Neural cell (in vitro differentiated cells): ENCODE measurements around the gene FOCAD. TPM values are rescaled to one million over a fixed set of nuclear protein-coding genes. Genes with fewer than 3 reads are reported as not detected.

Source experiments
- H2AFZ ChIP-seq: fragments of 200-600, 300-800 bp; sonication (generic), shearing (Covaris generic); 2 replicates; pipeline ENCODE4 v1.6.0; 2014; ENCODE audit warnings: low read depth, mild to moderate bottlenecking, antibody characterized with exemption, low read length, moderate library complexity
- H3F3A ChIP-seq: fragments of 200-600 bp; shearing (Covaris generic); 2 replicates; pipeline ENCODE4 v1.6.1; 2016; ENCODE audit warnings: mild to moderate bottlenecking, moderate library complexity, mixed read lengths, antibody characterized with exemption, low read length; ENCODE audit not compliant: insufficient read depth, poor library complexity, severe bottlenecking
- H3K27ac ChIP-seq: fragments of 200-600, 300-800 bp; sonication (generic), shearing (Covaris generic); 2 replicates; pipeline ENCODE4 v1.5.1; 2014; ENCODE audit warnings: mild to moderate bottlenecking, low read length, moderate library complexity
- H3K27me3 ChIP-seq: fragments of 300-800, 200-600 bp; sonication (generic), shearing (Covaris generic); 2 replicates; pipeline ENCODE4 v1.6.0; 2014; ENCODE audit warnings: mild to moderate bottlenecking, low read depth, low read length, moderate library complexity; ENCODE audit not compliant: insufficient read depth
- H3K36me3 ChIP-seq: fragments of 300-800, 200-600 bp; sonication (generic), shearing (Covaris generic); 2 replicates; pipeline ENCODE4 v1.5.1; 2014; ENCODE audit warnings: mild to moderate bottlenecking, antibody characterized with exemption, low read length, moderate library complexity; ENCODE audit not compliant: insufficient read depth
- H3K4me2 ChIP-seq: fragments of 300-800, 200-600 bp; sonication (generic), shearing (Covaris generic); 2 replicates; pipeline ENCODE4 v1.6.0; 2014; ENCODE audit warnings: mild to moderate bottlenecking, low read length
- H3K4me3 ChIP-seq: fragments of 300-800, 200-600 bp; sonication (generic), shearing (Covaris generic); 2 replicates; pipeline ENCODE4 v1.5.1; 2014; ENCODE audit warnings: mild to moderate bottlenecking, low read length, moderate library complexity
- H3K79me2 ChIP-seq: fragments of 200-600 bp; shearing (Covaris generic); replicated peaks from 2 replicates; pipeline ENCODE4 v1.6.0; 2014; ENCODE audit warnings: mild to moderate bottlenecking, low read length, moderate library complexity; ENCODE audit not compliant: insufficient read depth
- H3K9ac ChIP-seq: fragments of 300-800, 200-600 bp; sonication (generic), shearing (Covaris generic); 2 replicates; pipeline ENCODE4 v1.6.1; 2016; ENCODE audit warnings: mild to moderate bottlenecking, low read length, mixed read lengths
- H3K9me2 ChIP-seq: fragments of 200-600 bp; shearing (Covaris generic); 2 replicates; pipeline ENCODE4 v1.6.1; 2016; ENCODE audit warnings: mild to moderate bottlenecking, low read length, mixed read lengths; ENCODE audit not compliant: insufficient read depth
- H3K9me3 ChIP-seq: fragments of 200-600, 300-800 bp; sonication (generic), shearing (Covaris generic); 2 replicates; pipeline ENCODE4 v1.6.1; 2016; ENCODE audit warnings: mild to moderate bottlenecking, mixed run types, low read length, moderate library complexity, mixed read lengths
- H4K20me1 ChIP-seq: fragments of 200-600 bp; shearing (Covaris generic); 2 replicates; pipeline ENCODE4 v1.6.1; 2016; ENCODE audit warnings: mild to moderate bottlenecking, mixed run types; ENCODE audit not compliant: insufficient read depth
- EP300 ChIP-seq: fragments of 450-650 bp; conservative IDR thresholded peaks from 2 replicates; pipeline ENCODE4 v1.6.1; 2014; ENCODE audit warnings: antibody characterized with exemption, mild to moderate bottlenecking, moderate library complexity; ENCODE audit not compliant: poor library complexity, severe bottlenecking
- EZH2 ChIP-seq: fragments of 200-600, 300-800 bp; shearing (Covaris generic), sonication (generic); IDR thresholded peaks from 2 replicates; pipeline ENCODE4 v1.6.1; 2014; ENCODE audit warnings: antibody characterized with exemption, low read length, borderline replicate concordance, mild to moderate bottlenecking; ENCODE audit not compliant: insufficient read depth, poor library complexity, severe bottlenecking
- MXI1 ChIP-seq: fragments of 450-650 bp; conservative IDR thresholded peaks from 2 replicates; pipeline ENCODE4 v1.6.1; 2014; ENCODE audit warnings: antibody characterized with exemption, mild to moderate bottlenecking; ENCODE audit not compliant: poor library complexity, severe bottlenecking
- POLR2AphosphoS5 ChIP-seq: IDR thresholded peaks from 2 replicates; pipeline ENCODE4 v1.6.1; 2012
- RAD21 ChIP-seq: fragments of 450-650 bp; conservative IDR thresholded peaks from 2 replicates; pipeline ENCODE4 v1.6.1; 2014; ENCODE audit warnings: antibody characterized with exemption, mild to moderate bottlenecking, moderate library complexity
- SMC3 ChIP-seq: fragments of 450-650 bp; conservative IDR thresholded peaks from 2 replicates; pipeline ENCODE4 v1.6.1; 2014; ENCODE audit warnings: antibody characterized with exemption, mild to moderate bottlenecking, moderate library complexity; ENCODE audit not compliant: poor library complexity
- TAF1 ChIP-seq: IDR thresholded peaks from 2 replicates; pipeline ENCODE4 v1.6.1; 2012; ENCODE audit warnings: low read depth
- polyA plus RNA-seq: library from polyadenylated mRNA; depleted of rRNA; stranded (reverse); fragments of >200 nt; gene quantifications from 2 replicates; pipeline ENCODE4 v1.2.3, GENCODE V29; 2014
- TF ChIP-seq, protein P1 (sequence below): fragments of 450-650 bp; IDR thresholded peaks from 2 replicates; pipeline ENCODE4 v1.5.1; 2014; ENCODE audit warnings: antibody characterized with exemption, mild to moderate bottlenecking, moderate library complexity; ENCODE audit not compliant: poor library complexity, severe bottlenecking
- TF ChIP-seq, protein P2 (sequence below): IDR thresholded peaks from 2 replicates; pipeline ENCODE4 v1.6.1; 2012; ENCODE audit warnings: borderline replicate concordance

The FOCAD gene
- polyA plus RNA-seq, 1 donor from 2014 or later = 23.5 TPM

DNA sequence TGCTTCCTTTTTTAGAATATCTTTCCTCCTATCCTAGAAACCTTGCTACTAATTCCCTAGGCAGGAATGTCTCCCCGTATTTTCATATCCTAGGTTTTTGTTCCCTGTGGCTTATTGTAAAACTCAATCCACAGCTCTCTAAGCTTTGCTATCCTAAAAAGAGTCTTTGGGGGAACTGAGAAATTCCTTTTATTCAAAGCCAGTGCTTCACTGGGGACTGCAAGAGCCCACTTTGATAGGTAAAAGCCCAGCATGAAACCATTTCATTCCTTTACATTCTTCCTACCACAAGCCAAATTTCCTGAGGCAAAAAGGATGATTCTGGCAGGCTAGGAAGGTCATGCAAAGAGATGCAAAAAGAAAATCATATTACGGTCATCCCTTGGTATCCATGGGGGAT is 353.2 kb downstream of the FOCAD start:
- Histone ChIP-seq H3K9me3 (no peaks in the 10 kb centered on the region), H3F3A (no peaks in the 10 kb centered on the region), H3K4me2 (no peak overlapping the region), H3K27ac (no peak overlapping the region), H3K9me2 (no peaks in the 10 kb centered on the region), H3K4me3 (no peak overlapping the region), H2AFZ (no peak overlapping the region), H3K36me3 (no peaks in the 10 kb centered on the region), H3K27me3 (no peaks in the 10 kb centered on the region), H3K9ac (no peak overlapping the region), H4K20me1 (no peaks in the 10 kb centered on the region), H3K79me2 (no peaks in the 10 kb centered on the region)
- TF ChIP-seq MXI1 (no peak), SMC3 (no peak), RAD21 (no peak), POLR2AphosphoS5 (no peak), EP300 (no peak)
- TF ChIP-seq, protein P1, sequence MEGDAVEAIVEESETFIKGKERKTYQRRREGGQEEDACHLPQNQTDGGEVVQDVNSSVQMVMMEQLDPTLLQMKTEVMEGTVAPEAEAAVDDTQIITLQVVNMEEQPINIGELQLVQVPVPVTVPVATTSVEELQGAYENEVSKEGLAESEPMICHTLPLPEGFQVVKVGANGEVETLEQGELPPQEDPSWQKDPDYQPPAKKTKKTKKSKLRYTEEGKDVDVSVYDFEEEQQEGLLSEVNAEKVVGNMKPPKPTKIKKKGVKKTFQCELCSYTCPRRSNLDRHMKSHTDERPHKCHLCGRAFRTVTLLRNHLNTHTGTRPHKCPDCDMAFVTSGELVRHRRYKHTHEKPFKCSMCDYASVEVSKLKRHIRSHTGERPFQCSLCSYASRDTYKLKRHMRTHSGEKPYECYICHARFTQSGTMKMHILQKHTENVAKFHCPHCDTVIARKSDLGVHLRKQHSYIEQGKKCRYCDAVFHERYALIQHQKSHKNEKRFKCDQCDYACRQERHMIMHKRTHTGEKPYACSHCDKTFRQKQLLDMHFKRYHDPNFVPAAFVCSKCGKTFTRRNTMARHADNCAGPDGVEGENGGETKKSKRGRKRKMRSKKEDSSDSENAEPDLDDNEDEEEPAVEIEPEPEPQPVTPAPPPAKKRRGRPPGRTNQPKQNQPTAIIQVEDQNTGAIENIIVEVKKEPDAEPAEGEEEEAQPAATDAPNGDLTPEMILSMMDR = no peak
- TF ChIP-seq, protein P2, sequence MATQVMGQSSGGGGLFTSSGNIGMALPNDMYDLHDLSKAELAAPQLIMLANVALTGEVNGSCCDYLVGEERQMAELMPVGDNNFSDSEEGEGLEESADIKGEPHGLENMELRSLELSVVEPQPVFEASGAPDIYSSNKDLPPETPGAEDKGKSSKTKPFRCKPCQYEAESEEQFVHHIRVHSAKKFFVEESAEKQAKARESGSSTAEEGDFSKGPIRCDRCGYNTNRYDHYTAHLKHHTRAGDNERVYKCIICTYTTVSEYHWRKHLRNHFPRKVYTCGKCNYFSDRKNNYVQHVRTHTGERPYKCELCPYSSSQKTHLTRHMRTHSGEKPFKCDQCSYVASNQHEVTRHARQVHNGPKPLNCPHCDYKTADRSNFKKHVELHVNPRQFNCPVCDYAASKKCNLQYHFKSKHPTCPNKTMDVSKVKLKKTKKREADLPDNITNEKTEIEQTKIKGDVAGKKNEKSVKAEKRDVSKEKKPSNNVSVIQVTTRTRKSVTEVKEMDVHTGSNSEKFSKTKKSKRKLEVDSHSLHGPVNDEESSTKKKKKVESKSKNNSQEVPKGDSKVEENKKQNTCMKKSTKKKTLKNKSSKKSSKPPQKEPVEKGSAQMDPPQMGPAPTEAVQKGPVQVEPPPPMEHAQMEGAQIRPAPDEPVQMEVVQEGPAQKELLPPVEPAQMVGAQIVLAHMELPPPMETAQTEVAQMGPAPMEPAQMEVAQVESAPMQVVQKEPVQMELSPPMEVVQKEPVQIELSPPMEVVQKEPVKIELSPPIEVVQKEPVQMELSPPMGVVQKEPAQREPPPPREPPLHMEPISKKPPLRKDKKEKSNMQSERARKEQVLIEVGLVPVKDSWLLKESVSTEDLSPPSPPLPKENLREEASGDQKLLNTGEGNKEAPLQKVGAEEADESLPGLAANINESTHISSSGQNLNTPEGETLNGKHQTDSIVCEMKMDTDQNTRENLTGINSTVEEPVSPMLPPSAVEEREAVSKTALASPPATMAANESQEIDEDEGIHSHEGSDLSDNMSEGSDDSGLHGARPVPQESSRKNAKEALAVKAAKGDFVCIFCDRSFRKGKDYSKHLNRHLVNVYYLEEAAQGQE = no peak

DNA sequence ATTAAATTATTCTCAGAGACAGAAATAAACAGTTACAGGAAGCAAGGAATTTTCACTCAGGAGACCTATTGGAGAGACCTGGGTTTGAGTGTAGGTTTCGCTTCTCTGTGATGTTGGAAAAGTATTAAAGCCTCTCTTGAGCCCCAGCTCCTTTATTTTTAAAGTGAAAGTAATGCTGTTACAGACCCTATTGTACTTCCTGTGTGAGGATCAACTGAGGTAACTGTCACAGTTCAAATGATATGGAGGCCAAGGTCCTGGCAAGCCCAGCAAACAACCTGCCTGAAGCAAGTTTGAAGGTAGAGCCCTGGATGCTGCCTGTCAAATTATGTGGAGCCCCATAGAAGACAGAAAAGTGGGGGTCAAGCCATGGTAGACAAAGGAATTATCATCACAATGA is 355.2 kb downstream of the FOCAD start:
- H3K79me2 ChIP-seq = no peaks in the 10 kb centered on the region
- H3K9ac ChIP-seq = no peak overlapping the region
- no peak overlapping the region for H2AFZ ChIP-seq
- no peaks in the 10 kb centered on the region for H3F3A ChIP-seq
- H3K4me3 ChIP-seq = no peak overlapping the region
- no peaks in the 10 kb centered on the region for H4K20me1 ChIP-seq
- H3K36me3 ChIP-seq = no peaks in the 10 kb centered on the region
- H3K9me3 ChIP-seq = no peaks in the 10 kb centered on the region
- no peak overlapping the region for H3K27ac ChIP-seq
- no peaks in the 10 kb centered on the region for H3K27me3 ChIP-seq
- H3K9me2 ChIP-seq = no peaks in the 10 kb centered on the region
- no peak overlapping the region for H3K4me2 ChIP-seq
- TF ChIP-seq RAD21 = no peak
- TF ChIP-seq, protein P1 = no peak
- no peak for TF ChIP-seq MXI1
- no peak for TF ChIP-seq EZH2
- TF ChIP-seq, protein P2 = no peak
- TF ChIP-seq EP300 = no peak
- TF ChIP-seq TAF1 = no peak
- TF ChIP-seq POLR2AphosphoS5 = no peak
- TF ChIP-seq SMC3 = no peak
